Activated CD4-positive, alpha-beta T cell treated with anti-CD3 and anti-CD28 coated beads for 24 hours (primary cell): ENCODE results near the gene COL9A2.
A peak's percentile ranks its signal among the peaks of the same experiment; 100 is the strongest.

Source experiments
- DNase-seq, 2 donors: peaks; one replicate each; pipeline ENCODE4 v3.0.0-alpha.2; 2020; ENCODE audit warnings: low read depth in 2 of 2

The COL9A2 gene

DNA sequence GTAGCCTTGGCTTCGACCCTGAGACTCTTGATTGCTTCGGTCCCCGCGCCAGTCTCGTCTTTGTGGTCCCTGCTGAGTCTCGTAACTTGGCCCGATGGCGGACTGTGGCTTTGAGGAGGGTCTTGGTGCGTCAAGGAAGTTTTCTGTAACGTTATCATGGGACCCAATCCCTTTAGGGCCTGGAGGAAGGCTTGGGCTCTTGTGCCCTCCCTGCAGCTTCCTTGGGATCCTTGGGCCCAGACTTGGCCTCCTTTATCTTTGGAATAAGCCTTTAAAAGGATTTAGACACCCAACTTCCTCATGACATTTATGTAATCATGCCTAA, 58.7 kb downstream of the COL9A2 start:
- no peak for DNase-seq

DNA sequence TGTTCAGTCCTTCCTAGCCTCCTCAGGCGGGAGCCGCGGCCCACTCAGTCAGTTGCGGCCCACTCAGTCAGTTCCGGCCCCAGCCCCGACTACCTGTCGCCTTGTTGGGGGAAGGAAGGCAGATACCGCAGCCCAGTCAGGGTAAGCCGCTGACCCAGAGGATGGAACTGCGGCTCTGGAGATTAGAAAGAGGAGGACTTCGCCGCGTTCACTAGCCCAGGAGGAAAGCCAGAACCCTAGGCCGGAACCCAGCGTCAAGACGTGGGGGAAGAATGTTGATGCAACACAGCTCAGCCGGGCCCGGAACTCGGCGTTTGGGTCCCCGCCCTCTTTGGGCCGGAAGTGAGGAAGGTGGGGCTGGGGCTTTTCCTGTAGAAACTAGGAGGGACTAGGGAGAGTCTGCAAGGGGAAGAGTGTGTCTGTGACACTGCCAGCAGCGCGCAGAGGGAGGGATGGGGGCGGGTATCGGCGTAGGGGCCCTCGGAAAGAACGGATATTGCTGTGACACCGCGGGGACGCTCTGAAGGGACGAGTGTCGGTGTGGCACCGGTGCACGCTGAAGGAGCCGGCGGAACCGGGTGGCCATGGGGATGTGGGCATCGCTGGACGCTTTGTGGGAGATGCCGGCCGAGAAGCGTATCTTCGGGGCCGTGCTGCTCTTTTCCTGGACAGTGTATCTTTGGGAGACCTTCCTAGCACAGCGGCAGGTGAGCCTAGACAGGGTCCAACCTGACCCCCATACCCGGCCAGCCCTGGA, 59.2 kb downstream of the COL9A2 start, which contains the start of gene ZMPSTE24:
Gene ZMPSTE24 (plus strand): TSS at position 549 of the 757 bp plus-strand sequence. CDS start 36 bp downstream, at position 585.
- peak; percentile 89 to 92 for DNase-seq

GRCh38 chr1:40257313-40257687, 59.8 kb downstream of the COL9A2 start:
- DNase-seq, result peak in 1 of 2 donors; percentile 32

- no peak for DNase-seq
These were observed 60.5 kb downstream of the COL9A2 start for GRCh38 chr1:40256401-40257084.

DNA sequence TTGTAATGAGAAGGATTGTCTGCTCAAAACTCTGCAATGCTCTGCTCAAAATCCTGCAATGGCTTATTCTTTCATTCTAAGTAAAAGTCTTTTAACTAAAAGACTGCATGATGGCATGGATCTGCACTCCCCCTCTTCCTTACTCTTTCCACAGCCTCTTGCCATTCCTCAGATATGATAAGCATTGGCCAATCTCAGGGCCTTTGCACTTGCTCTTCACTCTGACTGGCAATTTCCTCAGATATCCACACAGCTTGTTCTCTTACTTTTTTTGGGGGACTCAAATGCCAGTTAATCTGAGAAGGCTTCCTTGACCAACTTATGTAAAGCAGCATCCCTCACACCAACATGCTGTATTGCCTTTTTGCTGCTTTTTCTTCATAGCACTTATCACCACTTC, 61.9 kb downstream of the COL9A2 start:
- no peak for DNase-seq

GRCh38 chr1:40252601-40253000, 64.5 kb downstream of the COL9A2 start:
- no peak for DNase-seq

DNA sequence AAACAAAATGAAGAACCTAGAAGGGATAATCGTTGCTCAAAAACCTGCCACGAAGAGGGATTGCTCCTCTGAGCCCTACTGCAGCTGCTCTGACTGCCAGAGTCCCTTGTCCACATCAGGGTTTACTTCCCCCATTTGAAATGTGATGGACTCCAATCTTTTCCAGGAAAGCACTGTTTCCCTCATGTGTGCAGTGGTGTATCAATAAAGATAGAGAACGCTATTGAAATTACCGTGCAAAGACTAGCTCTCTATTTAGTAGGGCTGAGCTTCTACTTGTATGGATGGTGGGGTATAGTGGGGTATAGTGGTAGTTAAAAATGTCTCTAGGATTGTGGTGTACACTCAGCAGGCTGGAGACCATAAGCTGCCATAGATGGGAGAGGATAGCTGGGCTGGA, 65.6 kb downstream of the COL9A2 start:
- no peak for DNase-seq
